Ishikawa (cell line): ENCODE results near the gene NOS1AP.

Experiments used
- CEBPB ChIP-seq: IDR thresholded peaks from 2 replicates; pipeline ENCODE4 v1.6.1; 2012
- CREB1 ChIP-seq: IDR thresholded peaks from 2 replicates; pipeline ENCODE4 v1.6.1; 2012; ENCODE audit warnings: low read depth
- EGR1 ChIP-seq: IDR thresholded peaks from 2 replicates; pipeline ENCODE4 v1.6.1; 2012
- EP300 ChIP-seq: IDR thresholded peaks from 2 replicates; pipeline ENCODE4 v1.6.1; 2012; ENCODE audit warnings: borderline replicate concordance
- FOXM1 ChIP-seq: IDR thresholded peaks from 2 replicates; pipeline ENCODE4 v1.6.1; 2012; ENCODE audit warnings: low read depth, borderline replicate concordance
- MAX ChIP-seq: IDR thresholded peaks from 2 replicates; pipeline ENCODE4 v1.6.1; 2012
- NFIC ChIP-seq: IDR thresholded peaks from 2 replicates; pipeline ENCODE4 v1.6.1; 2012
- RAD21 ChIP-seq: IDR thresholded peaks from 2 replicates; pipeline ENCODE4 v1.6.1; 2012; ENCODE audit warnings: low read depth
- REST ChIP-seq: IDR thresholded peaks from 2 replicates; pipeline ENCODE4 v1.6.1; 2012; ENCODE audit warnings: low read depth, mild to moderate bottlenecking
- TAF1 ChIP-seq: IDR thresholded peaks from 2 replicates; pipeline ENCODE4 v1.6.1; 2012; ENCODE audit warnings: low read depth, mild to moderate bottlenecking
- TCF12 ChIP-seq: IDR thresholded peaks from 2 replicates; pipeline ENCODE4 v1.6.1; 2012; ENCODE audit warnings: low read depth
- TEAD4 ChIP-seq: IDR thresholded peaks from 2 replicates; pipeline ENCODE4 v1.6.1; 2012
- USF1 ChIP-seq: IDR thresholded peaks from 2 replicates; pipeline ENCODE4 v1.6.1; 2012
- YY1 ChIP-seq: IDR thresholded peaks from 2 replicates; pipeline ENCODE4 v1.6.1; 2012; ENCODE audit warnings: low read depth
- ZBTB7A ChIP-seq: IDR thresholded peaks from 2 replicates; pipeline ENCODE4 v1.6.1; 2012; ENCODE audit warnings: low read depth

NOS1AP gene

GRCh38 chr1:162153374-162153773 is 83.9 kb downstream of the NOS1AP start:
- no peak for TF ChIP-seq FOXM1
- TF ChIP-seq REST: no peak
- TF ChIP-seq TAF1: no peak
- TF ChIP-seq TEAD4: no peak
- no peak for TF ChIP-seq ZBTB7A
- TF ChIP-seq CREB1: no peak
- TF ChIP-seq EP300: no peak
- no peak for TF ChIP-seq TCF12
- no peak for TF ChIP-seq USF1
- no peak for TF ChIP-seq NFIC
- no peak for TF ChIP-seq EGR1
- no peak for TF ChIP-seq YY1
- TF ChIP-seq CEBPB: no peak
- no peak for TF ChIP-seq RAD21
- no peak for TF ChIP-seq MAX

- no peak for TF ChIP-seq CEBPB
- no peak for TF ChIP-seq TAF1
- no peak for TF ChIP-seq REST
- no peak for TF ChIP-seq EP300
- no peak for TF ChIP-seq RAD21
- no peak for TF ChIP-seq NFIC
- TF ChIP-seq TEAD4: no peak
- TF ChIP-seq CREB1: no peak
Measured at GRCh38 chr1:162157469-162157868, 88.0 kb downstream of the NOS1AP start.

- no peak for TF ChIP-seq CREB1
- TF ChIP-seq RAD21: no peak
- no peak for TF ChIP-seq MAX
- no peak for TF ChIP-seq REST
- TF ChIP-seq NFIC: no peak
- TF ChIP-seq ZBTB7A: no peak
- TF ChIP-seq FOXM1: no peak
- no peak for TF ChIP-seq TAF1
- no peak for TF ChIP-seq TCF12
- no peak for TF ChIP-seq USF1
- no peak for TF ChIP-seq EGR1
- no peak for TF ChIP-seq YY1
- TF ChIP-seq CEBPB: no peak
- TF ChIP-seq EP300: no peak
- no peak for TF ChIP-seq TEAD4
Measured at GRCh38 chr1:162158624-162159271, 89.3 kb downstream of the NOS1AP start.

GRCh38 chr1:162159515-162159914 is 90.0 kb downstream of the NOS1AP start:
- TF ChIP-seq USF1 (no peak), YY1 (no peak), ZBTB7A (no peak), CREB1 (no peak), TEAD4 (no peak), NFIC (peak; percentile 54), CEBPB (no peak)
